Measurements from ENCODE around the gene CLDND2. TPM values are rescaled to one million over a fixed set of nuclear protein-coding genes. Genes with fewer than 3 reads are reported as not detected.

Gene CLDND2
- total RNA-seq, 1 donor from 2014 or later: not detected

DNA sequence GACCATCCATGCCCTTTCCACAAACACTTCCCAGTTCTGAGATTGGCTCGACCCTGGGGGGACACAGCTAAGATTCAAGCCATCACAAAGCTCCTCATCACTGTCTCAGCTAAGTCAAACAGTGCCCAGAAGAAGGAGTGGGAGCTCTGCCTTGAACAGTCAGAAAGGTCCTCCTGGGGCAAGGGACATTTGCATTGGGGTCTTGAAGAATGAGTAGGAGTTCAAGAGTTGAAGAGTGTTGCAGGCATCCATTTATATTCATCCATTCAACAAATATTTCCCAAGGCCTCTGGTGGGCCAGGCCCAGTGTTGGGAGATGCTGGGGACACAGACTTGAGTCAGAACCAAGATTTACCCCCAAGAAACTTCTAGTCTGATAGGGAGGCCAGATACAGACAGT is 50.8 kb downstream of the CLDND2 start:
- Histone ChIP-seq H3K4me3 (no peak overlapping the region), H3K27me3 (no peaks in the 10 kb centered on the region), H3K9me3 (no peaks in the 10 kb centered on the region), H3K36me3 (no peaks in the 10 kb centered on the region), H3K4me1 (no peaks in the 10 kb centered on the region), H3K27ac (no peak overlapping the region)
- TF ChIP-seq, protein P1, sequence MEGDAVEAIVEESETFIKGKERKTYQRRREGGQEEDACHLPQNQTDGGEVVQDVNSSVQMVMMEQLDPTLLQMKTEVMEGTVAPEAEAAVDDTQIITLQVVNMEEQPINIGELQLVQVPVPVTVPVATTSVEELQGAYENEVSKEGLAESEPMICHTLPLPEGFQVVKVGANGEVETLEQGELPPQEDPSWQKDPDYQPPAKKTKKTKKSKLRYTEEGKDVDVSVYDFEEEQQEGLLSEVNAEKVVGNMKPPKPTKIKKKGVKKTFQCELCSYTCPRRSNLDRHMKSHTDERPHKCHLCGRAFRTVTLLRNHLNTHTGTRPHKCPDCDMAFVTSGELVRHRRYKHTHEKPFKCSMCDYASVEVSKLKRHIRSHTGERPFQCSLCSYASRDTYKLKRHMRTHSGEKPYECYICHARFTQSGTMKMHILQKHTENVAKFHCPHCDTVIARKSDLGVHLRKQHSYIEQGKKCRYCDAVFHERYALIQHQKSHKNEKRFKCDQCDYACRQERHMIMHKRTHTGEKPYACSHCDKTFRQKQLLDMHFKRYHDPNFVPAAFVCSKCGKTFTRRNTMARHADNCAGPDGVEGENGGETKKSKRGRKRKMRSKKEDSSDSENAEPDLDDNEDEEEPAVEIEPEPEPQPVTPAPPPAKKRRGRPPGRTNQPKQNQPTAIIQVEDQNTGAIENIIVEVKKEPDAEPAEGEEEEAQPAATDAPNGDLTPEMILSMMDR (IDR thresholded peaks at IDR 0.05): no peak
- no peak for DNase-seq (ENCODE audit: low spot score in 2 of 2)
- intact Hi-C loops (cut with DNase I): no loop called here

DNA sequence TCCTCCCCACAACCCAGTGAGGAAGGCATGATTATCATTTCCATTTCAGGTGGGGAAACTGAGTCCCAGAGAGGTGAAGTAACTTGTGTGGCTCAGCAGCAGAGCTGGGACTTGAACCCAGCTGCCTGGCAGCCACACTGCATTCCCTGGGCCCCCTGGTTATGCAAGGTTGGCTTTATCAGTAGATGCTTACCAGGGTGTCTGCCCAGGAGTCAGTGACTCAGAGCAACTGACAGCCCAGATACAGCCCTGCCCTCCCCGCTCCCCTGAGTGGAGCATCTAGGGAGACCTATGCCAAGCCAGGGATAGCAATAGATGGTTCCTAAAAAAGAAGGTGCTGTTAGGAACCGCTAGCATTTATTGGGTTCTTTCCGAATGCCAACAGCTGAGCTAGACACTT is 51.4 kb downstream of the CLDND2 start:
- Histone ChIP-seq H3K4me1 (no peaks in the 10 kb centered on the region), H3K9me3 (no peaks in the 10 kb centered on the region), H3K4me3 (no peak overlapping the region), H3K27me3 (no peaks in the 10 kb centered on the region), H3K27ac (no peak overlapping the region), H3K36me3 (no peaks in the 10 kb centered on the region)
- no peak for DNase-seq (ENCODE audit: low spot score in 2 of 2)
- intact Hi-C loops (cut with DNase I): no loop called here
- TF ChIP-seq, protein P1 (IDR thresholded peaks at IDR 0.05): no peak

Other genes starting within 250 kb of the CLDND2 start
- 0.85 TPM for gene SIGLEC9, start 244.1 kb downstream of the CLDND2 start, total RNA-seq
- 4.8 TPM for gene SIGLEC7, start 226.7 kb downstream of the CLDND2 start, total RNA-seq
- gene CD33, start 143.9 kb downstream of the CLDND2 start, total RNA-seq: 1.3 TPM
- gene SIGLECL1, start 117.9 kb downstream of the CLDND2 start, total RNA-seq: not detected
- gene IGLON5, start 57.4 kb downstream of the CLDND2 start, total RNA-seq: 4.9 TPM
- 1.4 TPM for gene VSIG10L, start 26.9 kb downstream of the CLDND2 start, total RNA-seq
- gene ETFB, start 2.6 kb downstream of the CLDND2 start, total RNA-seq: 42.5 TPM
- 30.2 TPM for gene NKG7, start 3.7 kb upstream of the CLDND2 start, total RNA-seq
- not detected for gene LIM2, start 19.0 kb upstream of the CLDND2 start, total RNA-seq
- gene C19orf84, start 21.6 kb upstream of the CLDND2 start, total RNA-seq: not detected
- 5.4 TPM for gene SIGLEC10, start 48.6 kb upstream of the CLDND2 start, total RNA-seq
- gene SIGLEC8, start 89.5 kb upstream of the CLDND2 start, total RNA-seq: not detected
- gene CEACAM18, start 109.5 kb upstream of the CLDND2 start, total RNA-seq: not detected
- gene SIGLEC12, start 132.8 kb upstream of the CLDND2 start, total RNA-seq: not detected
- gene SIGLEC6, start 162.7 kb upstream of the CLDND2 start, total RNA-seq: 6.6 TPM
- 6.1 TPM for gene ZNF175, start 202.3 kb upstream of the CLDND2 start, total RNA-seq